GM12891 (cell line): ENCODE measurements around the gene RPP40.

ENCODE experiments used
- POLR2A ChIP-seq: IDR thresholded peaks from 2 replicates; pipeline ENCODE4 v1.6.1; 2011; ENCODE audit warnings: low read depth, low read length, control low read depth
- POLR2AphosphoS5 ChIP-seq: IDR thresholded peaks from 2 replicates; pipeline ENCODE4 v1.6.1; 2011; ENCODE audit warnings: low read depth, low read length, control low read depth
- POU2F2 ChIP-seq: IDR thresholded peaks from 2 replicates; pipeline ENCODE4 v1.6.1; 2011; ENCODE audit warnings: low read depth, mild to moderate bottlenecking, control low read depth, low read length, moderate library complexity
- SPI1 ChIP-seq: IDR thresholded peaks from 2 replicates; pipeline ENCODE4 v1.6.1; 2011; ENCODE audit warnings: low read depth, low read length, control low read depth

DNA sequence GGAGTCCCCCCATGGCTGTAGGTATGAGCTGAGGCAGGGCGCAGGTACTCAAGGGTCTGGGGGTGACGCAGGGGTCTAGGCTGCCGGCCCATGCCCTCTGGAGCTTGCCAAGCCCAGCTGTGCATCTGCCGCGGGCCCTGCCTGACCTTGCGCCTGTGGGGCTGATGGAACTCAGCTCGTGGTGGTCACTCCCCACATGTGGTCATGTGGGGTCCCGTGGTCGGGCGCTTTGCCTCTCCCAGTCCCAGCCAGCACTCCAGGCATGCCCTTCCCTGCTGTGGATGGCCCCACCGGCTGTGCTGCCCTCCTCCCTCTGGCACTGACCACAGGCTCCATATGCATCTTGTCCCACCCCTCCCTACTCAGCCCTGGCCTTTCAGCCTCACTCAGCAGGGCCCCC, 57.3 kb downstream of the RPP40 start:
- no peak for TF ChIP-seq POLR2A
- TF ChIP-seq SPI1 = no peak
- no peak for TF ChIP-seq POLR2AphosphoS5
- TF ChIP-seq POU2F2 = no peak
